ENCODE results near the gene DLST.
"Not testable (repeated sequence)": the region's sequence is repeated elsewhere in the genome, so short reads cannot be mapped to it uniquely, and the experiment has no call there.

DLST gene

GRCh38 chr14:74929242-74929641 is 47.5 kb downstream of the DLST start:
- no peak for ATAC-seq
- TF ChIP-seq POU6F1 (CRISPR knock-in tag; IDR thresholded peaks at IDR 0.05; ENCODE audit: borderline replicate concordance, low read depth) = no peak
- TF ChIP-seq CREB5 (CRISPR knock-in tag; IDR thresholded peaks at IDR 0.05; ENCODE audit: low read depth) = no peak
- no peak for TF ChIP-seq PPARA (CRISPR knock-in tag; IDR thresholded peaks at IDR 0.05; ENCODE audit: borderline replicate concordance)
- no peak for TF ChIP-seq ZFP30 (CRISPR knock-in tag; IDR thresholded peaks at IDR 0.05)
- no peak for TF ChIP-seq GLIS3 (CRISPR knock-in tag; IDR thresholded peaks at IDR 0.05)
- TF ChIP-seq RARB (CRISPR knock-in tag; IDR thresholded peaks at IDR 0.05) = no peak
- no peak for TF ChIP-seq ZC3H10 (CRISPR knock-in tag; IDR thresholded peaks at IDR 0.05)
- no peak for TF ChIP-seq ESRRG (CRISPR knock-in tag; IDR thresholded peaks at IDR 0.05)
- no peak for TF ChIP-seq SNAI2 (CRISPR knock-in tag; IDR thresholded peaks at IDR 0.05)
- TF ChIP-seq ISL1 (CRISPR knock-in tag; IDR thresholded peaks at IDR 0.05) = no peak
- TF ChIP-seq TCF4 (CRISPR knock-in tag; IDR thresholded peaks at IDR 0.05; ENCODE audit: borderline replicate concordance) = no peak
- no peak for TF ChIP-seq BACH2 (CRISPR knock-in tag; IDR thresholded peaks at IDR 0.05; ENCODE audit: borderline replicate concordance)
- TF ChIP-seq CSRNP3 (CRISPR knock-in tag; IDR thresholded peaks at IDR 0.05) = no peak
- no peak for TF ChIP-seq ZNF565 (CRISPR knock-in tag; conservative IDR thresholded peaks at IDR 0.05; ENCODE audit: low read depth)

GRCh38 chr14:74931744-74932143 is 50.0 kb downstream of the DLST start:
- not testable (repeated sequence) for ATAC-seq

- TF ChIP-seq OSR1 (CRISPR knock-in tag; IDR thresholded peaks at IDR 0.05) (no peak), SNAI2 (CRISPR knock-in tag; IDR thresholded peaks at IDR 0.05) (no peak), ZNF8 (CRISPR knock-in tag; IDR thresholded peaks at IDR 0.05) (no peak), ISL1 (CRISPR knock-in tag; IDR thresholded peaks at IDR 0.05) (no peak), ZC3H10 (CRISPR knock-in tag; IDR thresholded peaks at IDR 0.05) (no peak), CSDC2 (CRISPR knock-in tag; IDR thresholded peaks at IDR 0.05) (no peak), ZFP30 (CRISPR knock-in tag; IDR thresholded peaks at IDR 0.05) (no peak), TOX (CRISPR knock-in tag; IDR thresholded peaks at IDR 0.05; ENCODE audit: borderline replicate concordance) (no peak), ARNTL (CRISPR knock-in tag; IDR thresholded peaks at IDR 0.05; ENCODE audit: borderline replicate concordance, low read depth) (no peak), TCF4 (CRISPR knock-in tag; IDR thresholded peaks at IDR 0.05; ENCODE audit: borderline replicate concordance) (no peak), ZNF565 (CRISPR knock-in tag; conservative IDR thresholded peaks at IDR 0.05; ENCODE audit: low read depth) (no peak), POU6F1 (CRISPR knock-in tag; IDR thresholded peaks at IDR 0.05; ENCODE audit: borderline replicate concordance, low read depth) (no peak), GLIS3 (CRISPR knock-in tag; IDR thresholded peaks at IDR 0.05) (no peak), RARB (CRISPR knock-in tag; IDR thresholded peaks at IDR 0.05) (no peak)
- ATAC-seq = no peak
Measured at GRCh38 chr14:74932401-74932901, 50.7 kb downstream of the DLST start.

GRCh38 chr14:74932936-74933335 is 51.2 kb downstream of the DLST start:
- ATAC-seq = not testable (repeated sequence)

GRCh38 chr14:74934041-74934440 is 52.3 kb downstream of the DLST start:
- TF ChIP-seq ESRRG (CRISPR knock-in tag; IDR thresholded peaks at IDR 0.05) = no peak
- TF ChIP-seq CREB5 (CRISPR knock-in tag; IDR thresholded peaks at IDR 0.05; ENCODE audit: low read depth) = no peak
- TF ChIP-seq ARNTL (CRISPR knock-in tag; IDR thresholded peaks at IDR 0.05; ENCODE audit: borderline replicate concordance, low read depth) = no peak
- TF ChIP-seq PPARA (CRISPR knock-in tag; IDR thresholded peaks at IDR 0.05; ENCODE audit: borderline replicate concordance) = no peak
- TF ChIP-seq BACH2 (CRISPR knock-in tag; IDR thresholded peaks at IDR 0.05; ENCODE audit: borderline replicate concordance) = no peak
- TF ChIP-seq RARB (CRISPR knock-in tag; IDR thresholded peaks at IDR 0.05) = no peak
- no peak for TF ChIP-seq TCF4 (CRISPR knock-in tag; IDR thresholded peaks at IDR 0.05; ENCODE audit: borderline replicate concordance)
- TF ChIP-seq ZFP3 (CRISPR knock-in tag; IDR thresholded peaks at IDR 0.05) = no peak
- no peak for ATAC-seq

Measured in SK-N-SH treated with all-trans-retinoic acid at 6 μM for 48 hours (cell line).